ENCODE data around the gene DRAP1.

The DRAP1 gene

GRCh38 chr11:65928667-65929066, 9.4 kb downstream of the DRAP1 start:
- H3K4me3 ChIP-seq: no peak overlapping the region
- DNase-seq (ENCODE audit: low read depth, low spot score): no peak
- H3K9me3 ChIP-seq (ENCODE audit: low read depth, low read length): no peaks in the 10 kb centered on the region
- H3K9ac ChIP-seq (ENCODE audit: insufficient read length): no peak overlapping the region
- TF ChIP-seq EZH2 (IDR thresholded peaks at IDR 0.05) (no peak), FOXP2 (optimal IDR thresholded peaks at IDR 0.05; ENCODE audit: control extremely low read depth, extremely low read length, insufficient read depth) (no peak), POLR2AphosphoS5 (IDR thresholded peaks at IDR 0.05; ENCODE audit: borderline replicate concordance, low read depth, low read length) (no peak)
- no peak overlapping the region for H3K27ac ChIP-seq
- H3K36me3 ChIP-seq (ENCODE audit: insufficient read depth, low read length): no peaks in the 10 kb centered on the region

DNA sequence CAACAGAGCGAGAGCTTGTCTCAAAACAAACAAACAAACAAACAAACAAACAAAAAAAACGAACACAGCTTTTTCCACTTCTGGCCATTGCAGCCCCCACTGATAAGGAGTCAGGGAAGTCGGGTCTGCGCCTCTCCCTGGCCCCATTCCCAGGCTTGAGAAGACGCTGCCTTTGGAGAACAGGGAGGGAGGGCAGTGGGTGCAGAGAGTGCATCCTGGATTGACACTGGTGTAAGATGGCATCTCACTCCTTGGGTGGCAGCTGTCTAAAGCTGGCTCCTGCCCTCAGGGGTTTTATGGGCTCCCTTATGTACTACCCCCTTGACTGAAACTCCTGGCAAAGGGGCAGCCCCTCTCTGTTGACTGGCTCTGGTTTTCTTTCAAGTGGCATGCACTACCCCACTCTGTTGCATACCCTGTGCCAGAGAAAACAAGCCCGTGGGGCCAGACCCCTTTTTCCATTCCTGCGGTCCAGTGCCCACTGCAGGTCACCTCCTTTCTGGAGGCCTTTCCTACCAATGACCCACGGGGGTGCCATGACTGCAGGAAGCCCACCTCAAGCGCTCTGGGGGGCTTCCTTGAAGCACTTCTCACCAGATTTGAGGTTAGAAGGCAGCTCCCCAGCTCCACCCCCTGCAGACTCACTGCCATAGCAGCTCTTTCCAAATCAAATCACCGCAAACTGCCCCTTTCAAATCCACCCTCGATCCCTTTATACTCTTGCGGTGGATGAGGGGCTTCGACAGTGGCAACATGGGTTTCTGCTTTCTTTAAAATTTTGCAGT, 12.7 kb downstream of the DRAP1 start:
- TF ChIP-seq POLR2AphosphoS5 (IDR thresholded peaks at IDR 0.05; ENCODE audit: borderline replicate concordance, low read depth, low read length): no peak
- TF ChIP-seq FOXP2 (optimal IDR thresholded peaks at IDR 0.05; ENCODE audit: control extremely low read depth, extremely low read length, insufficient read depth): no peak
- TF ChIP-seq EZH2 (IDR thresholded peaks at IDR 0.05): no peak
- no peak overlapping the region for H3K9ac ChIP-seq (ENCODE audit: insufficient read length)
- no peaks in the 10 kb centered on the region for H3K9me3 ChIP-seq (ENCODE audit: low read depth, low read length)
- H3K4me3 ChIP-seq: no peak overlapping the region
- DNase-seq (ENCODE audit: low read depth, low spot score): no peak
- H3K27ac ChIP-seq: no peak overlapping the region
- H3K36me3 ChIP-seq (ENCODE audit: insufficient read depth, low read length): no peaks in the 10 kb centered on the region

DNA sequence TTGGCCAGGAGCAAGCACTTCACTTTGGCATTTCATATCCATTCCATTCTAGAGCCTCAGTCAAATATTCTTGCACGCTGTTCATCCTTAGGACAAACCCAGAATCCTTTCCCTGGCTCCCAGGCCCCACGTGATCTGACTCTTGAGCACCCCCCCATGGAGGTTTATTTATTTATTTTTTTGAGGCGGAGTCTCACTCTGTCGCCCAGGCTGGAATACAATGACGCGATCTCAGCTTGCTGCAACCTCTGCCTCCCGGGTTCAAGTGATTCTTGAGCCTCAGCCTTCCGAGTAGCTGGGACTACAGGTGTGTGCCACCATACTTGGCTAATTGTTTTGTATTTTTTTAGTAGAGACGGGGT, 13.3 kb downstream of the DRAP1 start:
- no peak for TF ChIP-seq POLR2AphosphoS5 (IDR thresholded peaks at IDR 0.05; ENCODE audit: borderline replicate concordance, low read depth, low read length)
- TF ChIP-seq EZH2 (IDR thresholded peaks at IDR 0.05): no peak
- no peak for TF ChIP-seq FOXP2 (optimal IDR thresholded peaks at IDR 0.05; ENCODE audit: control extremely low read depth, extremely low read length, insufficient read depth)

GRCh38 chr11:65934014-65934413, 14.8 kb downstream of the DRAP1 start:
- no peaks in the 10 kb centered on the region for H3K9me3 ChIP-seq (ENCODE audit: low read depth, low read length)
- no peak for TF ChIP-seq FOXP2 (optimal IDR thresholded peaks at IDR 0.05; ENCODE audit: control extremely low read depth, extremely low read length, insufficient read depth)
- no peak for TF ChIP-seq EZH2 (IDR thresholded peaks at IDR 0.05)
- TF ChIP-seq POLR2AphosphoS5 (IDR thresholded peaks at IDR 0.05; ENCODE audit: borderline replicate concordance, low read depth, low read length): no peak
- H3K36me3 ChIP-seq (ENCODE audit: insufficient read depth, low read length): no peaks in the 10 kb centered on the region
- no peak overlapping the region for H3K9ac ChIP-seq (ENCODE audit: insufficient read length)
- H3K27ac ChIP-seq: no peak overlapping the region
- no peak for DNase-seq (ENCODE audit: low read depth, low spot score)
- H3K4me3 ChIP-seq: no peak overlapping the region

More for the DNA sequence above, 13.3 kb downstream of the DRAP1 start:
- H3K27ac ChIP-seq: no peak overlapping the region
- no peak overlapping the region for H3K4me3 ChIP-seq
- H3K9me3 ChIP-seq (ENCODE audit: low read depth, low read length): no peaks in the 10 kb centered on the region
- H3K9ac ChIP-seq (ENCODE audit: insufficient read length): no peak overlapping the region
- DNase-seq (ENCODE audit: low read depth, low spot score): no peak
- H3K36me3 ChIP-seq (ENCODE audit: insufficient read depth, low read length): no peaks in the 10 kb centered on the region

- no peak overlapping the region for H3K27ac ChIP-seq
- H3K4me3 ChIP-seq: no peak overlapping the region
- H3K9ac ChIP-seq (ENCODE audit: insufficient read length): no peak overlapping the region
- no peaks in the 10 kb centered on the region for H3K9me3 ChIP-seq (ENCODE audit: low read depth, low read length)
- no peak for DNase-seq (ENCODE audit: low read depth, low spot score)
- no peak for TF ChIP-seq POLR2AphosphoS5 (IDR thresholded peaks at IDR 0.05; ENCODE audit: borderline replicate concordance, low read depth, low read length)
- no peaks in the 10 kb centered on the region for H3K36me3 ChIP-seq (ENCODE audit: insufficient read depth, low read length)
These were observed 18.5 kb downstream of the DRAP1 start for GRCh38 chr11:65937766-65938165.

DNA sequence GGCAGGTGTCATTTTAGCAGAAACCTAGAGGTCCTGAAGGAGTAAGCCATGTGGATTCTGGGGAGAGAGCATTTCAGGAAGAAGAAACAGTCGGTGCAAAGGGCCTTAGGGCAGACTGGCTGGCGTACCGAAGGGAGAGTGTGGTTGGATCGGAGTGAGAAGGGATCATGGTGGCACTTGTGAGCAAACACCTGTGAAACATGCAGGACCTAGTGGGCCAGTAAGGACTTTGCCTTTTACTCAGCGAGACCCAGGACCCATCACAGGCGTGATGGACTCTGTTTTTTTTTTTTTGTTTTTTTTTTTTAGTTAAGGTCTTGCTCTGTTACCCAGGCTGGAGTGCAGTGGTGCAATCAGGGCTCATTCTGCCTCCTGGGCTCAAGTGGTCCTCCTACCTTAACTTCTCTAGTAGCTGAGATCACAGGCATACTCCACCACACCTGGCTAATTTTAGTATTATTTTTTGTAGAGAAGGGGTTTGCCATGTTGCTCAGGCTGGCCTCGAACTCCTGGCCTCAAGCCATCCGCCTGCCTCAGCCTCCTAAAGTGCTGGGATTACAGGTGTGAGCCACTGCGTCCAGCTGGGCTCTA, 22.6 kb downstream of the DRAP1 start:
- TF ChIP-seq POLR2AphosphoS5 (IDR thresholded peaks at IDR 0.05; ENCODE audit: borderline replicate concordance, low read depth, low read length): no peak
- TF ChIP-seq EZH2 (IDR thresholded peaks at IDR 0.05): no peak
- TF ChIP-seq FOXP2 (optimal IDR thresholded peaks at IDR 0.05; ENCODE audit: control extremely low read depth, extremely low read length, insufficient read depth): no peak
- Histone ChIP-seq H3K9ac (ENCODE audit: insufficient read length) (no peak overlapping the region), H3K4me3 (no peak overlapping the region), H3K36me3 (ENCODE audit: insufficient read depth, low read length) (no peaks in the 10 kb centered on the region), H3K9me3 (ENCODE audit: low read depth, low read length) (no peaks in the 10 kb centered on the region), H3K27ac (no peak overlapping the region)
- DNase-seq (ENCODE audit: low read depth, low spot score): no peak

GRCh38 chr11:65942531-65942930, 23.3 kb downstream of the DRAP1 start:
- no peak for TF ChIP-seq POLR2AphosphoS5 (IDR thresholded peaks at IDR 0.05; ENCODE audit: borderline replicate concordance, low read depth, low read length)
- no peak for TF ChIP-seq FOXP2 (optimal IDR thresholded peaks at IDR 0.05; ENCODE audit: control extremely low read depth, extremely low read length, insufficient read depth)
- no peak for TF ChIP-seq EZH2 (IDR thresholded peaks at IDR 0.05)
- DNase-seq (ENCODE audit: low read depth, low spot score): no peak
- H3K27ac ChIP-seq: no peak overlapping the region
- no peak overlapping the region for H3K4me3 ChIP-seq
- no peaks in the 10 kb centered on the region for H3K36me3 ChIP-seq (ENCODE audit: insufficient read depth, low read length)
- H3K9me3 ChIP-seq (ENCODE audit: low read depth, low read length): no peaks in the 10 kb centered on the region
- H3K9ac ChIP-seq (ENCODE audit: insufficient read length): no peak overlapping the region

DNA sequence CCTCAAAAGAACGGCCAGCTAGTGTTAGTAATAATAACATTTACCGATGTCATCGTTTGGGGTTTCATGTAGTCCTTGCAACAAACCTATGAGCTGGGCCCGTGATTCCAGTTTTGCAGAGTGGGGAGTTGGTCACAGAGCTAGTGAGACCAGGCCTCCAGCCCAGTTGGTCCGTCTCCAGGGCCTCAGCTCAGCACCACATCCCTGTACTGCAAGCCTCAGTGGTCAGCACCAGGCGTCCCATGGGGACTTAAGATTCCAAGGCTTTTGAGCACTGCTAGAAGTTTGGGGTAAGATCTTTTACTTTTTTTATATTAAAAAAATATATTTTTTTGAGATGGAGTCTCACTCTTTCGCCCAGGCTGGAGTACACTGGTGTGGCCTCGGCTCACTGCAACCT, 25.0 kb downstream of the DRAP1 start:
- no peaks in the 10 kb centered on the region for H3K9me3 ChIP-seq (ENCODE audit: low read depth, low read length)
- no peaks in the 10 kb centered on the region for H3K36me3 ChIP-seq (ENCODE audit: insufficient read depth, low read length)
- DNase-seq (ENCODE audit: low read depth, low spot score): no peak
- H3K4me3 ChIP-seq: no peak overlapping the region
- no peak for TF ChIP-seq FOXP2 (optimal IDR thresholded peaks at IDR 0.05; ENCODE audit: control extremely low read depth, extremely low read length, insufficient read depth)
- no peak for TF ChIP-seq EZH2 (IDR thresholded peaks at IDR 0.05)
- no peak for TF ChIP-seq POLR2AphosphoS5 (IDR thresholded peaks at IDR 0.05; ENCODE audit: borderline replicate concordance, low read depth, low read length)
- H3K27ac ChIP-seq: no peak overlapping the region
- H3K9ac ChIP-seq (ENCODE audit: insufficient read length): no peak overlapping the region

Data from SK-N-MC (cell line).